Central memory CD8-positive, alpha-beta T cell (primary cell): ENCODE results near the gene TCEA2.
A peak's percentile ranks its signal among the peaks of the same experiment; 100 is the strongest.

Source experiments
- ATAC-seq: fragments of 150-1000 bp; cut with Tn5 transposase; replicated peaks from 2 replicates; pipeline ENCODE4 v1.10.0; 2022; ENCODE audit warnings: mild to moderate bottlenecking, moderate FRiP score, moderate number of reproducible peaks; ENCODE audit not compliant: poor library complexity, severe bottlenecking; ENCODE audit errors: extremely low read depth
- DNase-seq, 2 donors: peaks; one replicate each; pipeline ENCODE4 v3.0.0; 2021; ENCODE audit warnings: low spot score in 2 of 2
- H3K27ac Mint-ChIP-seq: one replicate; pipeline ENCODE4 v1.8.0; 2022; ENCODE audit warnings: low read depth, mild to moderate bottlenecking, moderate library complexity, mixed read lengths
- H3K27me3 Mint-ChIP-seq: one replicate; pipeline ENCODE4 v1.8.0; 2022; ENCODE audit warnings: mixed read lengths
- H3K36me3 Mint-ChIP-seq: one replicate; pipeline ENCODE4 v1.8.0; 2022; ENCODE audit warnings: mild to moderate bottlenecking, moderate library complexity, mixed read lengths; ENCODE audit not compliant: insufficient read depth
- H3K4me1 Mint-ChIP-seq: one replicate; pipeline ENCODE4 v1.8.0; 2022; ENCODE audit warnings: mixed read lengths
- H3K4me3 Mint-ChIP-seq: one replicate; pipeline ENCODE4 v1.8.0; 2022; ENCODE audit warnings: mild to moderate bottlenecking, moderate library complexity, mixed read lengths
- H3K9me3 Mint-ChIP-seq: one replicate; pipeline ENCODE4 v1.8.0; 2022; ENCODE audit warnings: mixed read lengths

The TCEA2 gene

DNA sequence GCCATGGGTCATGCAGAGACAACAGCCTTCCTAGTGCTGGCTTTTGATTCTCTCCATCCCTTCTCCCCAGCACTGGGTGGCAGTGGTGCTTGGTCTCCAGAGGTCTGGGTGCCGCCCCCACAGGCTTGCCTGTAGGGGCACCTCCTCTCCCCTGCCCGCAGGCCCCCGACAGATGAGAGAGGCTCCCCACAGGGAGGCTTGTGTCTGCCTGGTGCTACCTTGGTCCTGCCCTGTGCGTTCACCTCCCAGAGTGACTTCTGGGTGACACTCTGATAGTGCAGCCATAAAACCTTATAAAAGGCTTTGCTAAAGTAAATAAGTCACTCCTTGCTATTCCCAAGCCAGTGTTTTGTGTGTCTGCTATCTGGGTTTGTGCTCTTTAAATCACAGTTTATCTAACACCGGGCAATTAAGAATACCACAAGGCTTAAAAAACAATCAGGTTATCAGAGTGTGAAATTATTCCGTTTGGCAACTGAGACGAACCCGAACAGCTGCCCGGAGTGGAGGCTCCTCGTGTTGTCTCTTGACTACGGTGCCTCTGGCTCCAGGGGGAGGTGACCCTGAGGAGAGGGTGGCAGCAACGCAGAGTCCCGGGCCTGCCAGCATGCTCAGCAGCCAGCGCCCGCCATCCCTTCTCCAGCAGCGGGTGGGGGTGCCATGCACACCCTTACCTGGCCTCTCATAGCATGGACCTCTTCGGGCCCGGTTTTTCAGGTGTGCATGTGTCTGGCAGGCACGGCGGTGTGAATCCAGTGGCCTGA, 32.4 kb upstream of the TCEA2 start:
- no peaks in the 10 kb centered on the region for H3K27me3 Mint-ChIP-seq
- no peak overlapping the region for H3K4me3 Mint-ChIP-seq
- peaks cover 45% of the 10 kb centered on the region for H3K36me3 Mint-ChIP-seq
- peaks cover 29% of the 10 kb centered on the region for H3K4me1 Mint-ChIP-seq
- DNase-seq (no peak), ATAC-seq (no peak)
- no peak overlapping the region for H3K27ac Mint-ChIP-seq
- H3K9me3 Mint-ChIP-seq: no peaks in the 10 kb centered on the region

DNA sequence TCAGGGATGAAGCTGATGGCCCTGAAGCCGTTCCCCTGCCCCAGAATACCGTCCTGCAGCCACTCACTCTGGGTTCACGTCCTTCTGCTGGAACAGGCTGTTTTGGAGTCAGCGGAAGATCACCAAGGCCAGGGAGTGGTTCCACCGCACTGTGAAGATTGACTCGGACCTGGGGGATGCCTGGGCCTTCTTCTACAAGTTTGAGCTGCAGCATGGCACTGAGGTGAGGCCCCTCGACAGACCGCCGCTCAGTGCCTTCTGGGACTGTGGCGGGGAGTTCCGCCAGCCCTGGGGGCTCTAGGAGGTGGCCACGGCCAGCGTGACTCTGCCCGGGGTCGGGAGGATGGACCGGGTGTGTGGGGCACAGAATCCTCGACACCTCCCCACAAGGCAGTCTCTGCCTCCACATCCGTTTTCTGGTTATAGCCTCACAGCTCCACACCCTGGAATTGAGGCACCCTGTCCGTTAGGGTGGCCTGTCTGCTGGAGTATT, 31.1 kb upstream of the TCEA2 start:
- Mint-ChIP-seq H3K27ac (no peak overlapping the region), H3K9me3 (no peaks in the 10 kb centered on the region), H3K4me1 (peaks cover 43% of the 10 kb centered on the region), H3K36me3 (peaks cover 43% of the 10 kb centered on the region), H3K27me3 (no peaks in the 10 kb centered on the region), H3K4me3 (no peak overlapping the region)
- DNase-seq (no peak), ATAC-seq (no peak)

DNA sequence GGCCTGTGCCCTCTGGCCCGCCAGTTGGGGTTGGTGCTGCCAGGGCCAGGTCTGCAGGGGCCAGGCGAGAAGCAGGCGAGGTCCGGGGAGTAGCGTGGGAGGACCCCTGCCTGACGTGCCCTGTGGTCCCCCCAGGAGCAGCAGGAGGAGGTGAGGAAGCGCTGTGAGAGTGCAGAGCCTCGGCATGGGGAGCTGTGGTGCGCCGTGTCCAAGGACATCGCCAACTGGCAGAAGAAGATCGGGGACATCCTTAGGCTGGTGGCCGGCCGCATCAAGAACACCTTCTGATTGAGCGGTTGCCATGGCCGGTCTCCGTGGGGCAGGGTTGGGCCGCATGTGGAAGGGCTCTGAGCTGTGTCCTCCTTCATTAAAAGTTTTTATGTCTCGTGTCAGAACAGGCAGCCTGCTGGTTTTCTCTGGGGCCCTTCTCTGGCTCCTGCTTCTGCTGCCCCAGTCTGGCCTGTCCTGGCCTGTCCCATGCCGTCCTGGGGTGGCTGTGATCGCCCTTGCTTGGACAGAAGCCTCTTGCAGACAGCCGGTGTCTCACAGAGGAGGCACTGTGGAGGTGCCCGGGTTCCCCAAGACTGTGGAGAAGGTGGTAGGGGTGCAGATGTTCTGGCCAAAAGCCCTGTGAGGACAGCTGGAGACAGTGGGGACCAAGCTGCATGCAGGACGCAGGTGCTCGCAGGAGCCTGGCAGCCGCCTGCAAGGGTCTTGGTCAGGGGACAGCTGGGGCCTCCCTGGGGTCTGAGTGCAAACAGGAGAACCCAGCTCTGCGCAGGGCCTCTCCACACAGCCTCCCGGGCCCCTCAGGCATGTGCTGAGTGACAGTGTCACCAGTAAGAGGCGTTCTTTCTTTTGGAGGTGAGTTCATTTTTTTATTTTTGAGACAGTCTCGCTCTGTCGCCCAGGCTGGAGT, 30.0 kb upstream of the TCEA2 start:
- H3K4me3 Mint-ChIP-seq: no peak overlapping the region
- H3K27me3 Mint-ChIP-seq: no peaks in the 10 kb centered on the region
- DNase-seq: no peak
- H3K9me3 Mint-ChIP-seq: no peaks in the 10 kb centered on the region
- H3K36me3 Mint-ChIP-seq: peaks cover 41% of the 10 kb centered on the region
- peaks cover 51% of the 10 kb centered on the region for H3K4me1 Mint-ChIP-seq
- no peak overlapping the region for H3K27ac Mint-ChIP-seq
- ATAC-seq: no peak

- ATAC-seq (no peak), DNase-seq (no peak)
- H3K9me3 Mint-ChIP-seq: no peaks in the 10 kb centered on the region
- H3K4me1 Mint-ChIP-seq: peaks cover 51% of the 10 kb centered on the region
- no peaks in the 10 kb centered on the region for H3K27me3 Mint-ChIP-seq
- H3K27ac Mint-ChIP-seq: peak overlapping the region; percentile 77
- peaks cover 37% of the 10 kb centered on the region for H3K36me3 Mint-ChIP-seq
- peak overlapping the region; percentile 70 for H3K4me3 Mint-ChIP-seq
Measured at GRCh38 chr20:64033981-64034493, 29.0 kb upstream of the TCEA2 start.

DNA sequence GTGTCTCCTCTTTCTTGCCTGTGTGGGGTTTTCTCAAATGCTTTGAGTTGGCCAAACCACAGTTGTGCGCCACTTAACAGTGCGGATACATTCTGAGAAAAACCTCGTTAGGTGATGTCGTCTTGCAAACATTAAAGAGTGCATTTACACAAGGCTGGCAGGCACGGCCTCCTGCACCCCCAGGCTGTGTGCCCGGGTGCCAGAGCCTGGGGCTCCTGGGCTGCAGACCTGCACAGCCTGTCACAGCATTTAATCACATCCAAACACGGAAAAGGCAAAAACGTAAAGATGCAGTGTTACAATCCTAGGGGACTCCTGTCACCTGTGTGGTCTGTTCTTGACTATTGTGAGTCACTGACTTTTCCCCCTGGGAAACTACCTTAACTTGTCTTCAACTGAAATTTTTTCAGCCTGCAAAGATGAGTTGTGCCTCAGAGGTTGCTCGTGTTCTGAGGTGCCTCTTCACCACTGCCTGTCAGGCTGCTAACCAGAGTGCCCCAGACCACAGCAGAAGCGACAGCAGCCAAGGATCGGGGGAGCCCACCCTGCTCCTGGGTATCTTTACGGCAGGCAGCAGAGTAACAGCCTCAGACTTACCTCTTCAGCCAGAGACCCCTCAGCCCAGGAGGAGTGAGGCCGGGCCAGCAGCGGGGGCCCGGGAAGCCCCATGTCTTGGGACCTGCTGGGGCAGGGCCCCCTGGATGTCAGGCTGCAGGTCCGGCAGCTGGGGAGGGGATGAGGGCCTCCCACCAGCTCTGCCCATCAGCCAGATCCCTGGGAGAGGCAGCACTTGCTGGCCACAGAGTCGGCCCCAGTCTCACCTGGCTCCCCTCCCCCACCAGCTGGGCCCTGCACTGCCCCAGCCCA, 27.7 kb upstream of the TCEA2 start:
- H3K9me3 Mint-ChIP-seq: no peaks in the 10 kb centered on the region

DNA sequence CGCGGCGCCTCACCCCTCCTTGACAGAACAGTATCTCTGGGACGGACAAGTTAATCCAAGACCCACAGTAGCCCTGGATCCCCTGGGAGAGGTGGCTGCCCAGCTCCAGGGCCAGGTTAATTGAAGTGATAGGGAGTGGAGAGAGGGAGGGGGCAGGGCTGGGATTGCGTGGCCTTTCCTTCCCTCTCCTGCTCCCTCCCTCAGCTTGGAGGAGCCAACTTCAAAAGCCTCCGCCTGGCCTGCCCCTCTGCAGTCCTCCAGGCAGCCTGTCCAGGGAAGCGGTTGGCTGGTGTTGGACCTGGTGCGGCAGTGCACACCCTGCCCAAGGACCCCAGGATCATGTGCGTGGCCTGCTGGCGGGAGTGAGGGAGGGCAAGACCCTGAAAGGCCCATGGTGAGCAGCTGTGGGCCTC, 27.1 kb upstream of the TCEA2 start, which contains the start of gene C20orf204:
TSS of gene C20orf204 (plus strand) at position 250 of the 413 bp plus-strand sequence. CDS start at position 392, 142 bp downstream.
- peaks cover 24% of the 10 kb centered on the region for H3K36me3 Mint-ChIP-seq
- peaks cover 62% of the 10 kb centered on the region for H3K4me1 Mint-ChIP-seq
- DNase-seq: no peak
- H3K27ac Mint-ChIP-seq: peak within 1 kb of the TSS; percentile 77
- H3K27me3 Mint-ChIP-seq: no peaks in the 10 kb centered on the region
- H3K9me3 Mint-ChIP-seq: no peaks in the 10 kb centered on the region
- peak within 1 kb of the TSS; percentile 73 for H3K4me3 Mint-ChIP-seq
- ATAC-seq: no peak

More for the DNA sequence above, 27.7 kb upstream of the TCEA2 start:
- Mint-ChIP-seq H3K36me3 (peaks cover 27% of the 10 kb centered on the region), H3K27ac (peak overlapping the region; percentile 77), H3K4me3 (peak overlapping the region; percentile 70), H3K27me3 (no peaks in the 10 kb centered on the region), H3K4me1 (peaks cover 62% of the 10 kb centered on the region)
- DNase-seq (peak in 1 of 2 donors; percentile 41), ATAC-seq (peak; percentile 61)

DNA sequence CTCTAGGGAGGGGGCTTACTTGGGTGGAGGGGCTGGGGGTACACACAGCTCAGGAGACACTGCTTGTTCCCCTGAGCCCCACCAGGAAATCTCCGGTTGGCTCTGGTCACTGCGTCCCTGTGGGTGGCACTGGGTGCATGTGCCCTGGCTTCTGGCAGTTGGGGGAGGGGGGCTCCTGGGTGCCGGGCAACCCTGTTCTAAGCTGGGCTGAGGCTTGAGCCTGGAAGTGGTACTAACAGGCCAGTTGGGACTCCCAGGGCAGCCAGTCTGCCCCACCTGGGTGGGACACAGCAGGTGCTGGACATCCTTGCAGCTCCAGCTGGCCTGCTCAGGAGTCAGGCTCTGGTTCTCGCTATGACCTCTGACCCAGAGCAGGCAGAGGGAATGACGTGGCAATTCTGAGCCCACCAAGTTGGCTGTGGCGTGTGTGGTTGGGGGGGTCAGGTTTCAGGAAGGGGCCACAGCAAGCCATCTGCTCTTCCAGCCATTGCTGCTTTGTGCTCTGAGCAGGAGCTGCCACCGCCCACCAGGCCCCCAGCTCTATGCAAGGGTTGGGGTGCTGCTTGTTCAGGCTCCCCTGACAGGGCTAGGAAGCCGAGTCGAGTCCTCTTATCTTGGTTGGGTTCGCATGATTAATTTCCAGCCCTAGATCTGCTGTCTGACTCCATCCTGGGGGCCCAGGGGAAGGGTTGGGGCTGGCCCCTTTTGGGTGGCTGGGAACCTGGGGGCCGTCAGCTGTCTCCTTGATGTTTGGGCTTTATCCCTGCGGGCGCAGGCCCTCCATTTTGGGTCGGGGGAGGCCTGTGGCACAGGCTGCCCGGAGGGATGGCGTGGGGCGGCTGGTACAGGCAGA, 26.4 kb upstream of the TCEA2 start:
- peak overlapping the region; percentile 73 for H3K4me3 Mint-ChIP-seq
- no peak for ATAC-seq
- no peaks in the 10 kb centered on the region for H3K9me3 Mint-ChIP-seq
- H3K4me1 Mint-ChIP-seq: peaks cover 62% of the 10 kb centered on the region
- DNase-seq: no peak
- H3K36me3 Mint-ChIP-seq: peaks cover 20% of the 10 kb centered on the region
- no peaks in the 10 kb centered on the region for H3K27me3 Mint-ChIP-seq
- peak overlapping the region; percentile 29 for H3K27ac Mint-ChIP-seq

DNA sequence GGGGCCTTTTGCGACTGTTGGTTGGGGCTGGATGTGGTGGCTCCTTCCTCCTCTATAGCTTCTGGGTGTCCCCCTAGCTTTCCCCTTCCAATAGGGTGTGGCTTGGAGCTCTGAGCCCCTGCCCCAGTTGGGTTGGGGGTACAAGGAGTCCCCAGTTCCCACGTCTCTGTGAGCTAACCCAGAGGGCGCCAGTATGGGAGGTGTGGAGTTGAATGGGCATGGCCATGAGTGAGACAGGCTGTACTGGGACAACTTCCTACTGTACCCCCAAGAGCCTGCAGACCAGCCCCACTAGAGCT, 25.9 kb upstream of the TCEA2 start:
- Mint-ChIP-seq H3K4me1 (peaks cover 65% of the 10 kb centered on the region), H3K9me3 (no peaks in the 10 kb centered on the region), H3K27ac (peak overlapping the region; percentile 29), H3K36me3 (peaks cover 20% of the 10 kb centered on the region), H3K4me3 (peak overlapping the region; percentile 73), H3K27me3 (no peaks in the 10 kb centered on the region)
- ATAC-seq (no peak), DNase-seq (no peak)

GRCh38 chr20:64037498-64038213, 25.3 kb upstream of the TCEA2 start:
- Mint-ChIP-seq H3K27me3 (no peaks in the 10 kb centered on the region), H3K4me1 (peaks cover 63% of the 10 kb centered on the region), H3K9me3 (no peaks in the 10 kb centered on the region), H3K4me3 (peak overlapping the region; percentile 73), H3K27ac (no peak overlapping the region), H3K36me3 (peaks cover 17% of the 10 kb centered on the region)
- DNase-seq (no peak), ATAC-seq (no peak)

GRCh38 chr20:64038224-64038564, 24.8 kb upstream of the TCEA2 start:
- Mint-ChIP-seq H3K4me1 (peaks cover 58% of the 10 kb centered on the region), H3K9me3 (no peaks in the 10 kb centered on the region), H3K27ac (no peak overlapping the region), H3K27me3 (no peaks in the 10 kb centered on the region), H3K36me3 (peaks cover 17% of the 10 kb centered on the region), H3K4me3 (peak overlapping the region; percentile 73)
- ATAC-seq (peak; percentile 11), DNase-seq (no peak)
